IMR-90 (cell line): ENCODE data around the gene RPL10A. TPM values are rescaled to one million over a fixed set of nuclear protein-coding genes. Genes with fewer than 3 reads are reported as not detected.

ENCODE experiments used
- ATAC-seq: fragments of 200-7000 bp; cut with Tn5 transposase; 2 replicates; pipeline ENCODE4 v1.9.1; 2020; ENCODE audit warnings: low read depth, mild to moderate bottlenecking, moderate library complexity
- BruUV-seq: library from RNA; stranded (reverse); fragments of 400-500 nt; replicated peaks from 2 replicates; lab custom pipeline; 2021; lab: Mats Ljungman, UMichigan
- CTCF ChIA-PET: fragments of 300-600 bp; formaldehyde crosslinking; extraction: SDS; loops from one replicate; lab custom pipeline; 2021; ENCODE audit warnings: antibody characterized with exemption; lab: Yijun Ruan, JAX
- POLR2A ChIA-PET: fragments of 300-600 bp; sonication (Branson Sonifier 250); formaldehyde crosslinking; loops from one replicate; lab custom pipeline; 2022; ENCODE audit warnings: antibody characterized with exemption; ENCODE audit not compliant: unreplicated experiment; lab: Charles Lee
- DNase-seq: peaks from one replicate; pipeline ENCODE4 v3.0.0; 2013
- H2AFZ ChIP-seq: replicated peaks from 2 replicates; pipeline ENCODE3; 2013; ENCODE audit warnings: low read length, mild to moderate bottlenecking; ENCODE audit not compliant: poor library complexity
- H2AK5ac ChIP-seq: 2 replicates; pipeline ENCODE4 v1.6.1; 2013; ENCODE audit warnings: low read depth, low read length, inconsistent platforms
- H2AK9ac ChIP-seq: replicated peaks from 2 replicates; pipeline ENCODE3; 2013; ENCODE audit warnings: mild to moderate bottlenecking, low read depth, low read length, moderate library complexity; ENCODE audit not compliant: poor library complexity
- H2BK120ac ChIP-seq: 2 replicates; pipeline ENCODE4 v1.6.1; 2013; ENCODE audit warnings: low read depth, low read length, inconsistent platforms
- H2BK15ac ChIP-seq: 3 replicates; pipeline ENCODE4 v1.6.1; 2013; ENCODE audit warnings: low read depth, low read length, inconsistent platforms
- H2BK20ac ChIP-seq: 2 replicates; pipeline ENCODE4 v1.6.1; 2013; ENCODE audit warnings: low read depth, mild to moderate bottlenecking, inconsistent platforms, low read length, moderate library complexity
- H2BK5ac ChIP-seq: 2 replicates; pipeline ENCODE4 v1.6.1; 2013; ENCODE audit warnings: mild to moderate bottlenecking, low read depth, low read length, inconsistent platforms; ENCODE audit not compliant: poor library complexity, severe bottlenecking
- H3K14ac ChIP-seq: replicated peaks from 2 replicates; pipeline ENCODE4 v1.6.1; 2013; ENCODE audit warnings: low read depth, low read length, inconsistent platforms
- H3K18ac ChIP-seq: 2 replicates; pipeline ENCODE4 v1.6.1; 2013; ENCODE audit warnings: low read depth, low read length, control low read depth
- H3K23ac ChIP-seq: 2 replicates; pipeline ENCODE4 v1.6.1; 2013; ENCODE audit warnings: low read depth, low read length, inconsistent platforms
- H3K27ac ChIP-seq: 2 replicates; pipeline ENCODE4 v1.5.1; 2013; ENCODE audit warnings: mild to moderate bottlenecking, control low read depth, low read length; ENCODE audit not compliant: insufficient read depth
- H3K27me3 ChIP-seq: 2 replicates; pipeline ENCODE4 v1.6.1; 2013; ENCODE audit warnings: low read length; ENCODE audit not compliant: control insufficient read depth, insufficient read depth
- H3K36me3 ChIP-seq: 2 replicates; pipeline ENCODE4 v1.6.1; 2013; ENCODE audit warnings: low read length, mixed read lengths; ENCODE audit not compliant: control insufficient read depth, insufficient read depth
- H3K4ac ChIP-seq: 2 replicates; pipeline ENCODE4 v1.6.1; 2013; ENCODE audit warnings: low read depth, low read length, inconsistent platforms
- H3K4me1 ChIP-seq: 2 replicates; pipeline ENCODE4 v1.6.1; 2013; ENCODE audit warnings: low read length, mixed read lengths; ENCODE audit not compliant: control insufficient read depth, insufficient read depth
- H3K4me2 ChIP-seq: 2 replicates; pipeline ENCODE4 v1.6.1; 2013; ENCODE audit warnings: low read depth, mild to moderate bottlenecking, control low read depth, low read length, moderate library complexity
- H3K4me3 ChIP-seq: 2 replicates; pipeline ENCODE4 v1.5.1; 2013; ENCODE audit warnings: low read depth, mild to moderate bottlenecking, control low read depth, low read length, moderate library complexity; ENCODE audit not compliant: insufficient read depth
- H3K56ac ChIP-seq: 2 replicates; pipeline ENCODE4 v1.6.1; 2013; ENCODE audit warnings: low read length, inconsistent platforms; ENCODE audit not compliant: insufficient read depth; ENCODE audit errors: extremely low read depth
- H3K79me1 ChIP-seq, 2 experiments: 2 replicates each; pipeline ENCODE4 v1.6.1; 2013; ENCODE audit warnings: low read length in 2 of 2, inconsistent platforms in 1 of 2, low read depth in 1 of 2
- H3K9ac ChIP-seq: 2 replicates; pipeline ENCODE4 v1.6.1; 2013; ENCODE audit warnings: low read depth, low read length, control low read depth
- H3K9me1 ChIP-seq: 2 replicates; pipeline ENCODE4 v1.6.1; 2013; ENCODE audit warnings: low read length, inconsistent platforms; ENCODE audit not compliant: insufficient read depth
- H3K9me3 ChIP-seq: 2 replicates; pipeline ENCODE4 v1.6.1; 2013; ENCODE audit warnings: low read length; ENCODE audit not compliant: control insufficient read depth, insufficient read depth
- H4K20me1 ChIP-seq: 2 replicates; pipeline ENCODE4 v1.6.1; 2013; ENCODE audit warnings: low read length, inconsistent platforms; ENCODE audit not compliant: insufficient read depth
- H4K5ac ChIP-seq: 2 replicates; pipeline ENCODE4 v1.6.1; 2013; ENCODE audit warnings: mild to moderate bottlenecking, low read depth, low read length, control low read depth
- H4K8ac ChIP-seq, 2 experiments: 2 replicates each; pipeline ENCODE4 v1.6.1; 2013; ENCODE audit warnings: low read depth in 2 of 2, low read length in 2 of 2, control low read depth in 1 of 2, inconsistent platforms in 1 of 2
- H4K91ac ChIP-seq: 2 replicates; pipeline ENCODE4 v1.6.1; 2013; ENCODE audit warnings: low read depth, low read length, inconsistent platforms; ENCODE audit not compliant: insufficient read depth
- CEBPB ChIP-seq: IDR thresholded peaks from 2 replicates; pipeline ENCODE4 v1.6.1; 2012; ENCODE audit warnings: low read depth, low read length, improper control_type of control experiment
- FOS ChIP-seq: fragments of 150-350 bp; IDR thresholded peaks from 2 replicates; pipeline ENCODE4 v1.6.1; 2016; ENCODE audit warnings: low read depth, low read length
- MXI1 ChIP-seq: IDR thresholded peaks from 2 replicates; pipeline ENCODE4 v1.6.1; 2012; ENCODE audit warnings: low read depth, mild to moderate bottlenecking, low read length, moderate library complexity, borderline replicate concordance
- WGBS, 2 experiments: methylation state at CpG; one replicate each; pipeline versions ENCODE4 v1.1.5 to v1.1.7; 2013; ENCODE audit warnings: missing lambda C conversion rate in 2 of 2; ENCODE audit not compliant: insufficient read length in 1 of 2; ENCODE audit errors: extremely low coverage in 2 of 2; 5-methylcytosine and 5-hydroxymethylcytosine counted together
- dilution Hi-C: fragments of 300-500 bp; cut with HindIII; formaldehyde crosslinking; loops from one replicate; pipeline ENCODE4 v1.14.3; 2018; ENCODE audit warnings: low sequenced_read_pairs; ENCODE audit not compliant: unreplicated experiment
- in situ Hi-C: fragments of 300-500 bp; cut with MboI; formaldehyde crosslinking; loops from 3 replicates; pipeline ENCODE4 v1.14.3; 2019; ENCODE audit warnings: low sequenced_read_pairs, inconsistent platforms, mixed read lengths
- intact Hi-C: fragments of 100-400 bp; cut with micrococcal nuclease; formaldehyde crosslinking; loops from 2 replicates; pipeline ENCODE4 v1.10.0; 2022
- polyA plus RNA-seq, 3 experiments: library from polyadenylated mRNA; depleted of rRNA; stranded (reverse); fragments of >200 nt; gene quantifications; 2 replicates each; pipeline ENCODE4 v1.2.3, GENCODE V29; 2012; ENCODE audit warnings: low replicate concordance in 1 of 3
- total RNA-seq: library from RNA; depleted of rRNA; stranded (reverse); fragments of >200 nt; gene quantifications from 2 replicates; pipeline ENCODE4 v1.2.3, GENCODE V29; 2012
- TF ChIP-seq, protein P1 (sequence below): fragments of 150-350 bp; IDR thresholded peaks from 2 replicates; pipeline ENCODE4 v1.6.1; 2016; ENCODE audit warnings: low read depth, mild to moderate bottlenecking, low read length, moderate library complexity, borderline replicate concordance

RPL10A gene
- total and polyA plus RNA-seq, 2 of the 4 experiments (the other 2 are of a cell fraction), result 2,310 to 3,153 TPM

DNA sequence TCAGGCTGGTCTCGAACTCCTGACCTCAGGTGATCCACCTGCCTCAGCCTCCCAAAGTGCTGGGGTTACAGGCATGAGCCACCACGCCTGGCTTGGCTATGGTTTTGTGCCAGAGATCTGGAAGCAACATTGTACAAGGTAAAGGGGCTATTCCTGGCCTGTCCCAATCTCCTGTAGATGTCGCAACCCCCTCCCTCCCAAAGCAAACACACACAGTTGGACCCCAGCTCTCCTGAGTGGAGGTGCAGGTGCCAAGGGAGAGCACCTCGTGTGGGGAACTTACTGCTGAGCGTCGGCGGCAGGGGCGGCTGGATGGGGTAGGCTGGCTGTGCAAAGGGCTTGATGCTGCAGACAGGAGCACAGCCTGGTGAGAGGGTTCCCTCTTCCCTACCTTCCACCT lies 8.8 kb downstream of the RPL10A start:
- dilution Hi-C loops, result no loop called here
- peaks cover 42% of the 10 kb centered on the region for H4K20me1 ChIP-seq

More for the DNA sequence above, 8.8 kb downstream of the RPL10A start:
- no peak overlapping the region for H3K4ac ChIP-seq
- H2AK9ac ChIP-seq, result no peak overlapping the region
- TF ChIP-seq, protein P1, sequence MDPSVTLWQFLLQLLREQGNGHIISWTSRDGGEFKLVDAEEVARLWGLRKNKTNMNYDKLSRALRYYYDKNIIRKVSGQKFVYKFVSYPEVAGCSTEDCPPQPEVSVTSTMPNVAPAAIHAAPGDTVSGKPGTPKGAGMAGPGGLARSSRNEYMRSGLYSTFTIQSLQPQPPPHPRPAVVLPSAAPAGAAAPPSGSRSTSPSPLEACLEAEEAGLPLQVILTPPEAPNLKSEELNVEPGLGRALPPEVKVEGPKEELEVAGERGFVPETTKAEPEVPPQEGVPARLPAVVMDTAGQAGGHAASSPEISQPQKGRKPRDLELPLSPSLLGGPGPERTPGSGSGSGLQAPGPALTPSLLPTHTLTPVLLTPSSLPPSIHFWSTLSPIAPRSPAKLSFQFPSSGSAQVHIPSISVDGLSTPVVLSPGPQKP, result no peak
- TF ChIP-seq MXI1 (no peak), FOS (no peak), CEBPB (peak; percentile 56; the same call in 1 of the 2 replicates)
- H3K56ac ChIP-seq, result no peak overlapping the region
- ChIA-PET CTCF (interaction anchor here (1.0 kb wide), 1 partner anchor 23 kb away, joined by 8 read pairs; no protein-coding TSS in a partner anchor), POLR2A (no interaction called here)
- peaks cover 60% of the 10 kb centered on the region for H3K36me3 ChIP-seq
- H3K4me2 ChIP-seq, result no peak overlapping the region
- H3K9me3 ChIP-seq, result no peaks in the 10 kb centered on the region
- no peak overlapping the region for H3K18ac ChIP-seq
- peaks cover 2% of the 10 kb centered on the region for H3K4me1 ChIP-seq
- H4K91ac ChIP-seq, result no peak overlapping the region
- intact Hi-C loops, result no loop called here
- no peak overlapping the region for H3K23ac ChIP-seq
- H2AK5ac ChIP-seq, result no peak overlapping the region
- no peak overlapping the region for H3K27ac ChIP-seq
- no peak overlapping the region for H2AFZ ChIP-seq
- in situ Hi-C loops, result no loop called here
- H2BK15ac ChIP-seq, result no peak overlapping the region
- 0 out of 2 replicates have a peak, but pooled peaks cover 6% of the 10 kb centered on the region for H3K9me1 ChIP-seq
- no peak overlapping the region for H3K4me3 ChIP-seq
- DNase-seq (no peak), ATAC-seq (no peak)
- no peak overlapping the region for H2BK20ac ChIP-seq
- no peak overlapping the region for H2BK5ac ChIP-seq
- no peak overlapping the region for H4K5ac ChIP-seq
- peaks cover 11 to 41% of the 10 kb centered on the region in 2 experiments for H3K79me1 ChIP-seq
- H3K14ac ChIP-seq, result no peak overlapping the region
- no peak overlapping the region for H2BK120ac ChIP-seq
- H4K8ac ChIP-seq, result no peak overlapping the region
- no TSS peak for BruUV-seq
- no CpG with 5 or more reads among the region's 8 CpGs for WGBS, 2 experiments
- H3K9ac ChIP-seq, result no peak overlapping the region
- H3K27me3 ChIP-seq, result no peaks in the 10 kb centered on the region
